Keratinocyte (primary cell): ENCODE results near the gene PKNOX1. TPM values are rescaled to one million over a fixed set of nuclear protein-coding genes. Genes with fewer than 3 reads are reported as not detected.

Experiments
- DNase-seq: peaks from one replicate; pipeline ENCODE4 v3.0.0-alpha.2; 2011; ENCODE audit warnings: low read depth, missing footprints, low spot score
- FAIRE-seq: peaks from 2 replicates; lab custom pipeline; 2011; peaks lifted over from hg19 to GRCh38; lab: Jason Lieb, UNC
- H2AFZ ChIP-seq: 2 replicates; pipeline ENCODE4 v1.6.0; 2012; ENCODE audit warnings: low read length, control low read depth, inconsistent platforms; ENCODE audit not compliant: control insufficient read depth
- H3K27ac ChIP-seq: 2 replicates; pipeline ENCODE4 v1.5.1; 2011; ENCODE audit warnings: low read length; ENCODE audit not compliant: control insufficient read depth, insufficient read depth
- H3K27me3 ChIP-seq: 3 replicates; pipeline ENCODE4 v1.6.0; 2011; ENCODE audit warnings: low read length; ENCODE audit not compliant: control insufficient read depth, insufficient read depth; ENCODE audit errors: extremely low read depth
- H3K36me3 ChIP-seq, 2 experiments: 2 replicates in 1 of 2; 3 replicates in 1 of 2; pipeline ENCODE4 v1.5.1; 2011; ENCODE audit warnings: low read length in 2 of 2, mild to moderate bottlenecking in 1 of 2; ENCODE audit not compliant: control insufficient read depth in 2 of 2, insufficient read depth in 2 of 2; ENCODE audit errors: extremely low read depth in 1 of 2
- H3K4me1 ChIP-seq: 3 replicates; pipeline ENCODE4 v1.5.1; 2011; ENCODE audit warnings: low read length; ENCODE audit not compliant: control insufficient read depth, insufficient read depth; ENCODE audit errors: extremely low read depth
- H3K4me2 ChIP-seq: 3 replicates; pipeline ENCODE4 v1.6.0; 2011; ENCODE audit warnings: low read depth, low read length; ENCODE audit not compliant: control insufficient read depth, insufficient read depth; ENCODE audit errors: extremely low read depth
- H3K4me3 ChIP-seq, 3 experiments: fragments of 200-600 bp in 1 of 3; sonication (generic) in 1 of 3; 2 replicates in 2 of 3; 3 replicates in 1 of 3; pipeline ENCODE4 v1.5.1; 2011 to 2016; ENCODE audit warnings: low read length in 3 of 3, mild to moderate bottlenecking in 3 of 3, control low read depth in 2 of 3, inconsistent platforms in 1 of 3, low read depth in 1 of 3, mixed read lengths in 1 of 3, mixed run types in 1 of 3, moderate library complexity in 1 of 3; ENCODE audit not compliant: control insufficient read depth in 2 of 3, insufficient read depth in 2 of 3; ENCODE audit errors: extremely low read depth in 1 of 3
- H3K79me2 ChIP-seq: 2 replicates; pipeline ENCODE4 v1.6.0; 2012; ENCODE audit warnings: low read length; ENCODE audit not compliant: control insufficient read depth, insufficient read depth
- H3K9ac ChIP-seq: 3 replicates; pipeline ENCODE4 v1.6.0; 2011; ENCODE audit warnings: low read length; ENCODE audit not compliant: control insufficient read depth, insufficient read depth; ENCODE audit errors: extremely low read depth
- H3K9me1 ChIP-seq: 3 replicates; pipeline ENCODE4 v1.6.0; 2011; ENCODE audit warnings: low read length; ENCODE audit not compliant: control insufficient read depth, insufficient read depth; ENCODE audit errors: extremely low read depth
- H3K9me3 ChIP-seq: 2 replicates; pipeline ENCODE4 v1.5.1; 2012; ENCODE audit warnings: low read depth, low read length; ENCODE audit not compliant: control insufficient read depth
- H4K20me1 ChIP-seq: 3 replicates; pipeline ENCODE4 v1.6.0; 2011; ENCODE audit warnings: low read length; ENCODE audit not compliant: control insufficient read depth, insufficient read depth; ENCODE audit errors: extremely low read depth
- CTCF ChIP-seq, 3 experiments: IDR thresholded peaks in 1 of 3; conservative IDR thresholded peaks in 1 of 3; optimal IDR thresholded peaks in 1 of 3; 2 replicates in 2 of 3; 3 replicates in 1 of 3; pipeline versions ENCODE3 to v1.5.1; 2011; ENCODE audit warnings: low read length in 3 of 3, mild to moderate bottlenecking in 3 of 3, moderate library complexity in 2 of 3, control low read depth in 1 of 3, inconsistent platforms in 1 of 3; ENCODE audit not compliant: insufficient read depth in 2 of 3; ENCODE audit errors: extremely low read depth in 1 of 3
- EZH2 ChIP-seq: IDR thresholded peaks from one replicate; pipeline ENCODE4 v1.6.1; 2012; ENCODE audit warnings: inconsistent platforms, mild to moderate bottlenecking, low read length, moderate library complexity
- dilution Hi-C: fragments of 300-500 bp; cut with MboI; formaldehyde crosslinking; loops from one replicate; pipeline ENCODE4 v1.7.0; 2020; ENCODE audit warnings: low sequenced_read_pairs; ENCODE audit not compliant: extremely low pct_ligation_motif_present
- polyA plus RNA-seq, 5 experiments: library from polyadenylated mRNA; depleted of rRNA in 3 of 5; stranded (reverse) in 3 of 5; stranded (forward) in 1 of 5; unstranded in 1 of 5; fragments of >200 nt; gene quantifications; 1 replicate in 1 of 5; 2 replicates in 3 of 5; 3 replicates in 1 of 5; pipeline versions ENCODE4 v1.2.1 to v1.2.3, GENCODE V29; 2011 to 2012; ENCODE audit warnings: missing spikeins in 2 of 5, low read depth in 1 of 5, low replicate concordance in 1 of 5

PKNOX1 gene
- polyA plus RNA-seq, 1 donor (not counting 4 experiments of a cell fraction or from before 2014, with no cell fraction given) = 33.3 TPM

GRCh38 chr21:42981214-42981523 is 6.8 kb downstream of the PKNOX1 start:
- FAIRE-seq (no peak), DNase-seq (no peak)
- Histone ChIP-seq H3K4me2 (no peak overlapping the region), H3K36me3 (peaks cover 1 to 4% of the 10 kb centered on the region in 2 experiments), H3K9me1 (no peaks in the 10 kb centered on the region), H3K9me3 (no peaks in the 10 kb centered on the region), H2AFZ (no peak overlapping the region), H3K4me3 (no peak overlapping the region), H3K4me1 (peaks cover 1% of the 10 kb centered on the region), H4K20me1 (peaks cover 2% of the 10 kb centered on the region), H3K27me3 (no peaks in the 10 kb centered on the region), H3K79me2 (peaks cover 72% of the 10 kb centered on the region), H3K27ac (no peak overlapping the region), H3K9ac (no peak overlapping the region)
- dilution Hi-C loops = no loop called here
- no peak for TF ChIP-seq CTCF (optimal IDR thresholded peaks at IDR 0.05 in 1 of 3, IDR thresholded peaks at IDR 0.05 in 1 of 3, conservative IDR thresholded peaks at IDR 0.05 in 1 of 3; ENCODE audit: extremely low read depth in 1 of 3, insufficient read depth in 2 of 3, low read length in 3 of 3)
- no peak for TF ChIP-seq EZH2

DNA sequence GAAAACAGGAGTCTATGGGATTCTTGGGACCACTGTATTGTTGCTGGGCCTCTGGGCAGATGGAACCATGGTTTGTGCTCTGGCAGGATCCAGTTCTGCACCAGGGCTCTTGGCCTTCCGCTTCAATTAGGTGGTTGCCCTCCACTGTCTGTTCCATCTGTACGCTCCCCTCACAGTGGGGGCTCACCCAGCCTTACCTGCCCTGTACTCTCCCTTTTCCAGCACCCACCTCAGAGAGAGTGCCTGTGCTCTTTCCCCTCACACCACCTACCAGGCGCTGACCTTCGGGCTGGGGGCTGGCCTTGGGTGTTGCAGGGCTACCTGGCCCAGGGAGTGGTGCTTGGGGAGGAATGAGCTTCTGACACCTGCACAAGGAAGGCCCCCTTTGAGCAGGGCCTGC is 7.5 kb downstream of the PKNOX1 start:
- H3K27ac ChIP-seq = no peak overlapping the region
- FAIRE-seq (no peak), DNase-seq (no peak)
- H3K36me3 ChIP-seq = peaks cover 1 to 8% of the 10 kb centered on the region in 2 experiments
- dilution Hi-C loops = no loop called here
- no peaks in the 10 kb centered on the region for H3K9me1 ChIP-seq
- no peak overlapping the region for H3K4me2 ChIP-seq
- no peaks in the 10 kb centered on the region for H3K27me3 ChIP-seq
- no peaks in the 10 kb centered on the region for H3K9me3 ChIP-seq
- H3K4me1 ChIP-seq = no peaks in the 10 kb centered on the region
- no peak overlapping the region for H3K9ac ChIP-seq
- peaks cover 70% of the 10 kb centered on the region for H3K79me2 ChIP-seq
- peaks cover 2% of the 10 kb centered on the region for H4K20me1 ChIP-seq
- H3K4me3 ChIP-seq = no peak overlapping the region
- TF ChIP-seq CTCF (optimal IDR thresholded peaks at IDR 0.05 in 1 of 3, IDR thresholded peaks at IDR 0.05 in 1 of 3, conservative IDR thresholded peaks at IDR 0.05 in 1 of 3; ENCODE audit: extremely low read depth in 1 of 3, insufficient read depth in 2 of 3, low read length in 3 of 3) = no peak
- TF ChIP-seq EZH2 = no peak
- no peak overlapping the region for H2AFZ ChIP-seq
